IMR-90 (cell line): ENCODE results near the gene MUC5B. TPM values are rescaled to one million over a fixed set of nuclear protein-coding genes. Genes with fewer than 3 reads are reported as not detected.

ENCODE experiments used
- ATAC-seq: fragments of 200-7000 bp; cut with Tn5 transposase; 2 replicates; pipeline ENCODE4 v1.9.1; 2020; ENCODE audit warnings: low read depth, mild to moderate bottlenecking, moderate library complexity
- BruUV-seq: library from RNA; stranded (reverse); fragments of 400-500 nt; replicated peaks from 2 replicates; lab custom pipeline; 2021; lab: Mats Ljungman, UMichigan
- CTCF ChIA-PET: fragments of 300-600 bp; formaldehyde crosslinking; extraction: SDS; loops from one replicate; lab custom pipeline; 2021; ENCODE audit warnings: antibody characterized with exemption; lab: Yijun Ruan, JAX
- POLR2A ChIA-PET: fragments of 300-600 bp; sonication (Branson Sonifier 250); formaldehyde crosslinking; loops from one replicate; lab custom pipeline; 2022; ENCODE audit warnings: antibody characterized with exemption; ENCODE audit not compliant: unreplicated experiment; lab: Charles Lee
- DNase-seq: peaks from one replicate; pipeline ENCODE4 v3.0.0; 2013
- H2AFZ ChIP-seq: replicated peaks from 2 replicates; pipeline ENCODE3; 2013; ENCODE audit warnings: low read length, mild to moderate bottlenecking; ENCODE audit not compliant: poor library complexity
- H2AK5ac ChIP-seq: 2 replicates; pipeline ENCODE4 v1.6.1; 2013; ENCODE audit warnings: low read depth, low read length, inconsistent platforms
- H2AK9ac ChIP-seq: replicated peaks from 2 replicates; pipeline ENCODE3; 2013; ENCODE audit warnings: mild to moderate bottlenecking, low read depth, low read length, moderate library complexity; ENCODE audit not compliant: poor library complexity
- H2BK120ac ChIP-seq: 2 replicates; pipeline ENCODE4 v1.6.1; 2013; ENCODE audit warnings: low read depth, low read length, inconsistent platforms
- H2BK15ac ChIP-seq: 3 replicates; pipeline ENCODE4 v1.6.1; 2013; ENCODE audit warnings: low read depth, low read length, inconsistent platforms
- H2BK20ac ChIP-seq: 2 replicates; pipeline ENCODE4 v1.6.1; 2013; ENCODE audit warnings: low read depth, mild to moderate bottlenecking, inconsistent platforms, low read length, moderate library complexity
- H2BK5ac ChIP-seq: 2 replicates; pipeline ENCODE4 v1.6.1; 2013; ENCODE audit warnings: mild to moderate bottlenecking, low read depth, low read length, inconsistent platforms; ENCODE audit not compliant: poor library complexity, severe bottlenecking
- H3K14ac ChIP-seq: replicated peaks from 2 replicates; pipeline ENCODE4 v1.6.1; 2013; ENCODE audit warnings: low read depth, low read length, inconsistent platforms
- H3K18ac ChIP-seq: 2 replicates; pipeline ENCODE4 v1.6.1; 2013; ENCODE audit warnings: low read depth, low read length, control low read depth
- H3K23ac ChIP-seq: 2 replicates; pipeline ENCODE4 v1.6.1; 2013; ENCODE audit warnings: low read depth, low read length, inconsistent platforms
- H3K27ac ChIP-seq: 2 replicates; pipeline ENCODE4 v1.5.1; 2013; ENCODE audit warnings: mild to moderate bottlenecking, control low read depth, low read length; ENCODE audit not compliant: insufficient read depth
- H3K27me3 ChIP-seq: 2 replicates; pipeline ENCODE4 v1.6.1; 2013; ENCODE audit warnings: low read length; ENCODE audit not compliant: control insufficient read depth, insufficient read depth
- H3K36me3 ChIP-seq: 2 replicates; pipeline ENCODE4 v1.6.1; 2013; ENCODE audit warnings: low read length, mixed read lengths; ENCODE audit not compliant: control insufficient read depth, insufficient read depth
- H3K4ac ChIP-seq: 2 replicates; pipeline ENCODE4 v1.6.1; 2013; ENCODE audit warnings: low read depth, low read length, inconsistent platforms
- H3K4me1 ChIP-seq: 2 replicates; pipeline ENCODE4 v1.6.1; 2013; ENCODE audit warnings: low read length, mixed read lengths; ENCODE audit not compliant: control insufficient read depth, insufficient read depth
- H3K4me2 ChIP-seq: 2 replicates; pipeline ENCODE4 v1.6.1; 2013; ENCODE audit warnings: low read depth, mild to moderate bottlenecking, control low read depth, low read length, moderate library complexity
- H3K4me3 ChIP-seq: 2 replicates; pipeline ENCODE4 v1.5.1; 2013; ENCODE audit warnings: low read depth, mild to moderate bottlenecking, control low read depth, low read length, moderate library complexity; ENCODE audit not compliant: insufficient read depth
- H3K56ac ChIP-seq: 2 replicates; pipeline ENCODE4 v1.6.1; 2013; ENCODE audit warnings: low read length, inconsistent platforms; ENCODE audit not compliant: insufficient read depth; ENCODE audit errors: extremely low read depth
- H3K79me1 ChIP-seq, 2 experiments: 2 replicates each; pipeline ENCODE4 v1.6.1; 2013; ENCODE audit warnings: low read length in 2 of 2, inconsistent platforms in 1 of 2, low read depth in 1 of 2
- H3K9ac ChIP-seq: 2 replicates; pipeline ENCODE4 v1.6.1; 2013; ENCODE audit warnings: low read depth, low read length, control low read depth
- H3K9me1 ChIP-seq: 2 replicates; pipeline ENCODE4 v1.6.1; 2013; ENCODE audit warnings: low read length, inconsistent platforms; ENCODE audit not compliant: insufficient read depth
- H3K9me3 ChIP-seq: 2 replicates; pipeline ENCODE4 v1.6.1; 2013; ENCODE audit warnings: low read length; ENCODE audit not compliant: control insufficient read depth, insufficient read depth
- H4K20me1 ChIP-seq: 2 replicates; pipeline ENCODE4 v1.6.1; 2013; ENCODE audit warnings: low read length, inconsistent platforms; ENCODE audit not compliant: insufficient read depth
- H4K5ac ChIP-seq: 2 replicates; pipeline ENCODE4 v1.6.1; 2013; ENCODE audit warnings: mild to moderate bottlenecking, low read depth, low read length, control low read depth
- H4K8ac ChIP-seq, 2 experiments: 2 replicates each; pipeline ENCODE4 v1.6.1; 2013; ENCODE audit warnings: low read depth in 2 of 2, low read length in 2 of 2, control low read depth in 1 of 2, inconsistent platforms in 1 of 2
- H4K91ac ChIP-seq: 2 replicates; pipeline ENCODE4 v1.6.1; 2013; ENCODE audit warnings: low read depth, low read length, inconsistent platforms; ENCODE audit not compliant: insufficient read depth
- BHLHE40 ChIP-seq: fragments of 150-350 bp; IDR thresholded peaks from 2 replicates; pipeline ENCODE4 v1.6.1; 2016; ENCODE audit warnings: mild to moderate bottlenecking, low read depth, low read length
- CEBPB ChIP-seq: IDR thresholded peaks from 2 replicates; pipeline ENCODE4 v1.6.1; 2012; ENCODE audit warnings: low read depth, low read length, improper control_type of control experiment
- CHD1 ChIP-seq: IDR thresholded peaks from 2 replicates; pipeline ENCODE4 v1.6.1; 2012; ENCODE audit warnings: low read depth, low read length, improper control_type of control experiment
- CTCF ChIP-seq: conservative IDR thresholded peaks from 2 replicates; pipeline ENCODE4 v1.5.1; 2012; ENCODE audit warnings: mild to moderate bottlenecking, low read depth, low read length, improper control_type of control experiment
- ELK1 ChIP-seq: fragments of 150-350 bp; IDR thresholded peaks from 2 replicates; pipeline ENCODE4 v1.6.1; 2016; ENCODE audit warnings: low read depth, mild to moderate bottlenecking, low read length, moderate library complexity, borderline replicate concordance
- FOS ChIP-seq: fragments of 150-350 bp; IDR thresholded peaks from 2 replicates; pipeline ENCODE4 v1.6.1; 2016; ENCODE audit warnings: low read depth, low read length
- MAFK ChIP-seq: IDR thresholded peaks from 2 replicates; pipeline ENCODE4 v1.6.1; 2012; ENCODE audit warnings: low read depth, low read length, improper control_type of control experiment
- MAZ ChIP-seq: IDR thresholded peaks from 2 replicates; pipeline ENCODE4 v1.6.1; 2012; ENCODE audit warnings: low read depth, mild to moderate bottlenecking, low read length, improper control_type of control experiment, moderate library complexity, borderline replicate concordance
- MXI1 ChIP-seq: IDR thresholded peaks from 2 replicates; pipeline ENCODE4 v1.6.1; 2012; ENCODE audit warnings: low read depth, mild to moderate bottlenecking, low read length, moderate library complexity, borderline replicate concordance
- NFE2L2 ChIP-seq: fragments of 150-350 bp; IDR thresholded peaks from 2 replicates; pipeline ENCODE4 v1.6.1; 2016; ENCODE audit warnings: low read depth, mild to moderate bottlenecking, low read length
- POLR2A ChIP-seq: IDR thresholded peaks from 2 replicates; pipeline ENCODE4 v1.6.1; 2012; ENCODE audit warnings: mild to moderate bottlenecking, low read depth, low read length
- RAD21 ChIP-seq: IDR thresholded peaks from 2 replicates; pipeline ENCODE4 v1.6.1; 2012; ENCODE audit warnings: low read length, improper control_type of control experiment
- RCOR1 ChIP-seq: IDR thresholded peaks from 2 replicates; pipeline ENCODE4 v1.6.1; 2012; ENCODE audit warnings: mild to moderate bottlenecking, low read length, improper control_type of control experiment; ENCODE audit not compliant: insufficient replicate concordance
- RFX5 ChIP-seq: IDR thresholded peaks from 2 replicates; pipeline ENCODE4 v1.8.0; 2012; ENCODE audit warnings: low read depth, mild to moderate bottlenecking, low read length, moderate library complexity
- SMC3 ChIP-seq: fragments of 150-350 bp; IDR thresholded peaks from 2 replicates; pipeline ENCODE4 v1.6.1; 2016; ENCODE audit warnings: low read depth, mild to moderate bottlenecking, antibody characterized with exemption, low read length, moderate library complexity
- USF2 ChIP-seq: fragments of 150-350 bp; IDR thresholded peaks from 2 replicates; pipeline ENCODE4 v1.6.1; 2017; ENCODE audit warnings: mild to moderate bottlenecking, antibody characterized with exemption, low read length, low read depth
- WGBS, 2 experiments: methylation state at CpG; one replicate each; pipeline versions ENCODE4 v1.1.5 to v1.1.7; 2013; ENCODE audit warnings: missing lambda C conversion rate in 2 of 2; ENCODE audit not compliant: insufficient read length in 1 of 2; ENCODE audit errors: extremely low coverage in 2 of 2; 5-methylcytosine and 5-hydroxymethylcytosine counted together
- dilution Hi-C: fragments of 300-500 bp; cut with HindIII; formaldehyde crosslinking; loops from one replicate; pipeline ENCODE4 v1.14.3; 2018; ENCODE audit warnings: low sequenced_read_pairs; ENCODE audit not compliant: unreplicated experiment
- in situ Hi-C: fragments of 300-500 bp; cut with MboI; formaldehyde crosslinking; loops from 3 replicates; pipeline ENCODE4 v1.14.3; 2019; ENCODE audit warnings: low sequenced_read_pairs, inconsistent platforms, mixed read lengths
- intact Hi-C: fragments of 100-400 bp; cut with micrococcal nuclease; formaldehyde crosslinking; loops from 2 replicates; pipeline ENCODE4 v1.10.0; 2022
- polyA plus RNA-seq, 3 experiments: library from polyadenylated mRNA; depleted of rRNA; stranded (reverse); fragments of >200 nt; gene quantifications; 2 replicates each; pipeline ENCODE4 v1.2.3, GENCODE V29; 2012; ENCODE audit warnings: low replicate concordance in 1 of 3
- total RNA-seq: library from RNA; depleted of rRNA; stranded (reverse); fragments of >200 nt; gene quantifications from 2 replicates; pipeline ENCODE4 v1.2.3, GENCODE V29; 2012

The MUC5B gene
- total and polyA plus RNA-seq, 2 of the 4 experiments (the other 2 are of a cell fraction), result not detected

DNA sequence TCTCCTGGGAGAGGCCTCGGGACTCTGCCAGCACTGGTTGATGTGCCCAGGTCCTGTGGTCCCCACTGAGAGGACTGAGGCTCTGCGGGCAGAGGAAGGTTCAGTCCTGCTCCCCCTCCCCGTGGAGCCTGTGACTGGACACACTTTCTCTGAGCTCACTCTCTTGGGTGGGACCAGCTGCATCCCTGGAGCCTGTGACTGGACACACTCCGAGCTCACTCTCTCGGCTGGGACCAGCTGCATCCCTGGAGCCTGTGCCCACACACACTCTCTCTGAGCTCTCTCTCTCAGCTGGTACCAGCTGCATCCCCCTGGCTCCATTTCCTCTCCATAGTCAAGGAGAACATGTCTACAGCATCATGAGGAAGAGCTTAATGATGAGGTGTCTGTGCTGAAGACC is 47.1 kb downstream of the MUC5B start:
- in situ Hi-C loops, result no loop called here
- TF ChIP-seq BHLHE40 (no peak), ELK1 (no peak), MAZ (no peak), CTCF (no peak), CEBPB (no peak), POLR2A (no peak), RAD21 (no peak), MAFK (no peak), USF2 (no peak), NFE2L2 (no peak), RCOR1 (no peak), SMC3 (no peak), FOS (no peak), MXI1 (no peak), CHD1 (no peak), RFX5 (no peak)
- H3K4me3 ChIP-seq, result no peak overlapping the region
- H3K79me1 ChIP-seq, result no peaks in the 10 kb centered on the region
- H3K4ac ChIP-seq, result no peak overlapping the region
- H3K23ac ChIP-seq, result no peak overlapping the region
- no peak overlapping the region for H3K27ac ChIP-seq
- H2BK5ac ChIP-seq, result no peak overlapping the region
- no peaks in the 10 kb centered on the region for H3K9me3 ChIP-seq
- no peaks in the 10 kb centered on the region for H3K4me1 ChIP-seq
- no peak overlapping the region for H2BK20ac ChIP-seq
- no peak overlapping the region for H4K91ac ChIP-seq
- no peaks in the 10 kb centered on the region for H3K27me3 ChIP-seq
- no peak overlapping the region for H3K18ac ChIP-seq
- no peak overlapping the region for H3K9ac ChIP-seq
- H4K5ac ChIP-seq, result no peak overlapping the region
- H4K20me1 ChIP-seq, result no peaks in the 10 kb centered on the region
- H3K56ac ChIP-seq, result no peak overlapping the region
- no peak overlapping the region for H2BK120ac ChIP-seq
- H2AK5ac ChIP-seq, result no peak overlapping the region
- BruUV-seq, result no TSS peak
- DNase-seq (no peak), ATAC-seq (no peak)
- no peak overlapping the region for H3K14ac ChIP-seq
- no peak overlapping the region for H2BK15ac ChIP-seq
- CTCF ChIA-PET, result no interaction called here
- intact Hi-C loops, result no loop called here
- POLR2A ChIA-PET, result no interaction called here
- dilution Hi-C loops, result no loop called here
- no peaks in the 10 kb centered on the region for H3K9me1 ChIP-seq
- no peak overlapping the region for H3K4me2 ChIP-seq
- 63% methylated on average over 3 of the region's 5 CpGs; no CpG with 5 or more reads in 1 of the 2 experiments for WGBS, 2 experiments
- H2AK9ac ChIP-seq, result no peak overlapping the region
- no peak overlapping the region for H4K8ac ChIP-seq
- H2AFZ ChIP-seq, result no peak overlapping the region
- H3K36me3 ChIP-seq, result peaks cover 6% of the 10 kb centered on the region; the same call in 1 of the 2 replicates
